Measurements from ENCODE around the gene ACSM5.

The ACSM5 gene

GRCh38 chr16:20385844-20386832, 23.2 kb upstream of the ACSM5 start:
- TF ChIP-seq SPI1 (IDR thresholded peaks at IDR 0.05; ENCODE audit: borderline replicate concordance, low read depth) = no peak
- TF ChIP-seq, protein P1, sequence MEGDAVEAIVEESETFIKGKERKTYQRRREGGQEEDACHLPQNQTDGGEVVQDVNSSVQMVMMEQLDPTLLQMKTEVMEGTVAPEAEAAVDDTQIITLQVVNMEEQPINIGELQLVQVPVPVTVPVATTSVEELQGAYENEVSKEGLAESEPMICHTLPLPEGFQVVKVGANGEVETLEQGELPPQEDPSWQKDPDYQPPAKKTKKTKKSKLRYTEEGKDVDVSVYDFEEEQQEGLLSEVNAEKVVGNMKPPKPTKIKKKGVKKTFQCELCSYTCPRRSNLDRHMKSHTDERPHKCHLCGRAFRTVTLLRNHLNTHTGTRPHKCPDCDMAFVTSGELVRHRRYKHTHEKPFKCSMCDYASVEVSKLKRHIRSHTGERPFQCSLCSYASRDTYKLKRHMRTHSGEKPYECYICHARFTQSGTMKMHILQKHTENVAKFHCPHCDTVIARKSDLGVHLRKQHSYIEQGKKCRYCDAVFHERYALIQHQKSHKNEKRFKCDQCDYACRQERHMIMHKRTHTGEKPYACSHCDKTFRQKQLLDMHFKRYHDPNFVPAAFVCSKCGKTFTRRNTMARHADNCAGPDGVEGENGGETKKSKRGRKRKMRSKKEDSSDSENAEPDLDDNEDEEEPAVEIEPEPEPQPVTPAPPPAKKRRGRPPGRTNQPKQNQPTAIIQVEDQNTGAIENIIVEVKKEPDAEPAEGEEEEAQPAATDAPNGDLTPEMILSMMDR (IDR thresholded peaks at IDR 0.05; ENCODE audit: insufficient read depth, low read length) = peak; percentile 69
- Histone ChIP-seq H3K27ac (replicated peaks) (no peak overlapping the region), H3K27me3 (ENCODE audit: insufficient read depth, poor library complexity, severe bottlenecking) (no peaks in the 10 kb centered on the region), H3K4me3 (replicated peaks; ENCODE audit: insufficient read depth, low read length) (no peak overlapping the region)
- peak; percentile 13 to 45 for DNase-seq (ENCODE audit: low read depth in 1 of 2, low spot score in 1 of 2)

GRCh38 chr16:20387978-20388377, 21.4 kb upstream of the ACSM5 start:
- Histone ChIP-seq H3K4me3 (replicated peaks; ENCODE audit: insufficient read depth, low read length) (no peak overlapping the region), H3K27ac (replicated peaks) (no peak overlapping the region), H3K27me3 (ENCODE audit: insufficient read depth, poor library complexity, severe bottlenecking) (no peaks in the 10 kb centered on the region)
- TF ChIP-seq GABPA (IDR thresholded peaks at IDR 0.05; ENCODE audit: low read depth) = no peak
- TF ChIP-seq POLR2AphosphoS5 (IDR thresholded peaks at IDR 0.05; ENCODE audit: low read depth) = no peak
- TF ChIP-seq, protein P2, sequence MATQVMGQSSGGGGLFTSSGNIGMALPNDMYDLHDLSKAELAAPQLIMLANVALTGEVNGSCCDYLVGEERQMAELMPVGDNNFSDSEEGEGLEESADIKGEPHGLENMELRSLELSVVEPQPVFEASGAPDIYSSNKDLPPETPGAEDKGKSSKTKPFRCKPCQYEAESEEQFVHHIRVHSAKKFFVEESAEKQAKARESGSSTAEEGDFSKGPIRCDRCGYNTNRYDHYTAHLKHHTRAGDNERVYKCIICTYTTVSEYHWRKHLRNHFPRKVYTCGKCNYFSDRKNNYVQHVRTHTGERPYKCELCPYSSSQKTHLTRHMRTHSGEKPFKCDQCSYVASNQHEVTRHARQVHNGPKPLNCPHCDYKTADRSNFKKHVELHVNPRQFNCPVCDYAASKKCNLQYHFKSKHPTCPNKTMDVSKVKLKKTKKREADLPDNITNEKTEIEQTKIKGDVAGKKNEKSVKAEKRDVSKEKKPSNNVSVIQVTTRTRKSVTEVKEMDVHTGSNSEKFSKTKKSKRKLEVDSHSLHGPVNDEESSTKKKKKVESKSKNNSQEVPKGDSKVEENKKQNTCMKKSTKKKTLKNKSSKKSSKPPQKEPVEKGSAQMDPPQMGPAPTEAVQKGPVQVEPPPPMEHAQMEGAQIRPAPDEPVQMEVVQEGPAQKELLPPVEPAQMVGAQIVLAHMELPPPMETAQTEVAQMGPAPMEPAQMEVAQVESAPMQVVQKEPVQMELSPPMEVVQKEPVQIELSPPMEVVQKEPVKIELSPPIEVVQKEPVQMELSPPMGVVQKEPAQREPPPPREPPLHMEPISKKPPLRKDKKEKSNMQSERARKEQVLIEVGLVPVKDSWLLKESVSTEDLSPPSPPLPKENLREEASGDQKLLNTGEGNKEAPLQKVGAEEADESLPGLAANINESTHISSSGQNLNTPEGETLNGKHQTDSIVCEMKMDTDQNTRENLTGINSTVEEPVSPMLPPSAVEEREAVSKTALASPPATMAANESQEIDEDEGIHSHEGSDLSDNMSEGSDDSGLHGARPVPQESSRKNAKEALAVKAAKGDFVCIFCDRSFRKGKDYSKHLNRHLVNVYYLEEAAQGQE (IDR thresholded peaks at IDR 0.05; ENCODE audit: insufficient replicate concordance, low read depth) = no peak
- TF ChIP-seq SPI1 (IDR thresholded peaks at IDR 0.05; ENCODE audit: borderline replicate concordance, low read depth) = no peak
- TF ChIP-seq, protein P1 (IDR thresholded peaks at IDR 0.05; ENCODE audit: insufficient read depth, low read length) = no peak
- DNase-seq (ENCODE audit: low read depth in 1 of 2, low spot score in 1 of 2) = no peak

GRCh38 chr16:20388854-20389253, 20.5 kb upstream of the ACSM5 start:
- H3K27ac ChIP-seq (replicated peaks) = no peak overlapping the region
- H3K4me3 ChIP-seq (replicated peaks; ENCODE audit: insufficient read depth, low read length) = no peak overlapping the region
- no peaks in the 10 kb centered on the region for H3K27me3 ChIP-seq (ENCODE audit: insufficient read depth, poor library complexity, severe bottlenecking)
- no peak for DNase-seq (ENCODE audit: low read depth in 1 of 2, low spot score in 1 of 2)
- TF ChIP-seq GABPA (IDR thresholded peaks at IDR 0.05; ENCODE audit: low read depth) (no peak), POLR2AphosphoS5 (IDR thresholded peaks at IDR 0.05; ENCODE audit: low read depth) (no peak), SPI1 (IDR thresholded peaks at IDR 0.05; ENCODE audit: borderline replicate concordance, low read depth) (no peak)
- TF ChIP-seq, protein P1 (IDR thresholded peaks at IDR 0.05; ENCODE audit: insufficient read depth, low read length) = no peak
- TF ChIP-seq, protein P2 (IDR thresholded peaks at IDR 0.05; ENCODE audit: insufficient replicate concordance, low read depth) = no peak
